SK-N-MC (cell line): ENCODE data around the gene RTP1.

Experiments used
- EZH2 ChIP-seq: fragments of 200-600 bp; sonication (generic); IDR thresholded peaks from one replicate; pipeline ENCODE4 v1.6.1; 2017; ENCODE audit warnings: antibody characterized with exemption
- POLR2AphosphoS5 ChIP-seq: IDR thresholded peaks from 2 replicates; pipeline ENCODE4 v1.6.1; 2012; ENCODE audit warnings: mild to moderate bottlenecking, low read depth, low read length, borderline replicate concordance

DNA sequence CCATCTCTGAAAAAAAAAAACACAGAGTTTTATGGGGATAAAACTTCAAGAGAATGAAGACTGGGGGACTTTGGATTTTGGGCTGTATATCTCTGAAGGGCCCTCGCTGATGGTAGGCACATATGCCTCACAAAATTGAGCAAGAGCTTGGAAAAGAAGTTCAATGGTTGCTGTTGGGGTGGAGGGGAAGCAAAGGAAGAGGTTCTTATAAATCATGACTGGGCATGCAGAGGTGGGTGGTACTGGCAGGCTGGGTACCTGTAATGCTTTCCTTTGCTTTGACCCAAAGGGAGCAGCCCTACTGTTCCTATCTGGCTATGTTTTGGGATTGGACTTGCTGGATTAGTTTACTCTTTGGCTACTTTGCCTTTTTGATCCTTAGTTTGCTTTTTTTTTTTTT lies 6.0 kb upstream of the RTP1 start:
- TF ChIP-seq EZH2 = no peak
- no peak for TF ChIP-seq POLR2AphosphoS5
